GM18508 (cell line): ENCODE measurements around the gene NHLRC2.

Experiments used
- ATAC-seq: cut with Tn5 transposase; IDR thresholded peaks from one replicate; pipeline ENCODE4 v1.9.1; 2021; ENCODE audit warnings: moderate number of reproducible peaks; ENCODE audit not compliant: insufficient read depth, unreplicated experiment

The NHLRC2 gene

DNA sequence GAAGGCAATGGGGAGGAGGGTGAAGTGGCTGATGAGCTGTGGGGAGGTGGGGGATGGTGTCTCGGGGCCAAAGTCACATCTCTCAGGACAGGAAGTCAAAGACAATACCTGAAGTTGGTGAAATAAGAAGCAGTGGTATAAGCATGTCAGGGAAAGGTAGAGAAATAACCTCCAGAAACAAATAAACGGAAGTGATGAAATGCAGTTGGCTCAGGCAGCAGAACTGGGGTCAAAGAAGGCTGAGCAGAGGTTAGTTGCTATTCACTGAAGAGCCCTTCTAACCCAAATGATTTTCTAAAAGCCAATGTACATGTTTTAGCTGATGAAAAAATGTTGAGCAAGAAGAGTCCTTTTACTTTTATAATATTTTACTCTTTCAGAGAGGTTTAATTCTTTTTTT, 110.6 kb downstream of the NHLRC2 start:
- ATAC-seq = no peak

DNA sequence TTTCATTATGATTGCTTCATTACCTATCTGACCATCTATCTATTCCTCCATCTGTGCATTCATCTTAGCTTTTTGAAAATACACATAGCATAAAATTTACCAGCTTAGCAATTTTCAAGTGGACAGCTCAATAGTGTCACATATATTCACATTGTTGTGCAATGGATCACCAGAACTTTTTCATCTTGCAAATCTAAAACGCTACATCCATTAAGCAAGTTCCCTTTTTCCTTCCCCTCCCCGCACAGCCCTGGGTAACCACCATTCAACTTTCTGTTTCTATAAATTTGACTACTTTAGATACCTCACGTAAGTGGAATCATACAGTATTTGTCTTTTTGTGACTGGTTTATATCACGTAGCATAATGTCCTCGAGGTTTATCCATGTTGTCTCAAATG, 111.2 kb downstream of the NHLRC2 start:
- ATAC-seq = no peak
